Activated T-cell treated with anti-CD3 and anti-CD28 coated beads for 4 hours (primary cell): ENCODE data around the gene SPATA9.

Experiments
- DNase-seq: peaks from one replicate; pipeline ENCODE4 v3.0.0-alpha.2; 2020

SPATA9 gene, protein sequence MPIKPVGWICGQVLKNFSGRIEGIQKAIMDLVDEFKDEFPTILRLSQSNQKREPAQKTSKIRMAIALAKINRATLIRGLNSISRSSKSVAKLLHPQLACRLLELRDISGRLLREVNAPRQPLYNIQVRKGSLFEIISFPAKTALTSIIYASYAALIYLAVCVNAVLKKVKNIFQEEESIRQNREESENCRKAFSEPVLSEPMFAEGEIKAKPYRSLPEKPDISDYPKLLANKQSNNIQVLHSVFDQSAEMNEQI

DNA sequence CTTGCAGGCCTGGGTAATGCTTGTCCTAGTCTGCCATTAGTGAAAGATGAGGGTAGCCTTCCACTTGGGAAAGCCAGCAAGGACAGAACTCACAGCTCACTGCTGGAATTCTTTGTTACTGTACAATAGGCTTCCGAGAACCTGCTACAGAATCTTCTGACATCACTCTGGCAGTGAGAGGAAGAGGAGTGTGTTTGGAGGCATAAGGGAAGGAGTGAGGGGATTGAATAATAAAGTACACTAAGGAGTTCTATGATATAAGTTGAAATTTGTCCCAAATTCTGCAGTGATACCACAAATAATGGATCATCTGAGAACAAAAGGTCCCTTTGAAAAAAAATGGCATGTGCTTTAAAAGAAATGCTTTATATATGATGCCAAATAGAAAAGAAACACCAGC lies at the start of gene SPATA9:
Gene SPATA9 (minus strand): TSS at position 101 of the 400 bp plus-strand sequence. CDS start 137 bp downstream, outside the sequence.
- DNase-seq, result no peak

DNA sequence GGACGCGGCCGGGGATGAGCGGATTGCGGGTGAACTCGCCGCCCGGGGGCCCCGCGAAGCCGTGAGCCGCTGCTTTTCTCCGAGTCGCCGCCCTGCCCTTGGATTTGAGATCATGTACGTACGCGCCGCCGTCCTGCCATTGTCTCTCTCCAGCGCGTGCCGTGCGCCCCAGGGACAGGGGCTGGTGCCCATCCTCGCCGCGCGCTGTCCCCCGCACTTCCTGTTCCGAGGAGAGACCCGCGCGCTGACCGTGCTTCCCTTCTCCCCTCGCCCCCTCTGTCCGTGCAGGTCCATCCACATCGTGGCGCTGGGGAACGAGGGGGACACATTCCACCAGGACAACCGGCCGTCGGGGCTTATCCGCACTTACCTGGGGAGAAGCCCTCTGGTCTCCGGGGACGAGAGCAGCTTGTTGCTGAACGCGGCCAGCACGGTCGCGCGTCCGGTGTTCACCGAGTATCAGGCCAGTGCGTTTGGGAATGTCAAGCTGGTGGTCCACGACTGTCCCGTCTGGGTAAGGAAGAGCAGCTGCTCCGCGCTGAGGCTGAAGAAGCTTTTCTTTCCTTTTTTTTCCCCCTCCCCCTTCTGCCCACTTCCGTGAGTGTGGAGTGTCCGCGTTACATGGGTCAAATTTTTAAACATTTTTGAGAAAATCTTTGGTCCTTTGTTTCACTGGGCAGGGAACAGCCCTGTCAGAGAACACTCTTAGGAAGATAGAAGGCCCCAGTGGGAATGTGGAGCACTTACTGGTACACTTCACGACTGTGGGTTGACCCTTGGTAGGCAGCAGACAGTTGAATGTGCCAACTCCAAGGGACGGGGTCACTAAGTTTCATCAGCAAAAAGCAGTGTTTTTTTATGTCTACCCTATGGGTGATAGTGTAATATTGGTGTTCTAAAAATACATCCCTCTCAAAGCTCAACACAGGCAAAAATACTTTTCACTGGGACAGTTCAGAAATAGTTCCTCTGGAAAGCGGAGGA lies 49.1 kb upstream of the SPATA9 start:
- no peak for DNase-seq

DNA sequence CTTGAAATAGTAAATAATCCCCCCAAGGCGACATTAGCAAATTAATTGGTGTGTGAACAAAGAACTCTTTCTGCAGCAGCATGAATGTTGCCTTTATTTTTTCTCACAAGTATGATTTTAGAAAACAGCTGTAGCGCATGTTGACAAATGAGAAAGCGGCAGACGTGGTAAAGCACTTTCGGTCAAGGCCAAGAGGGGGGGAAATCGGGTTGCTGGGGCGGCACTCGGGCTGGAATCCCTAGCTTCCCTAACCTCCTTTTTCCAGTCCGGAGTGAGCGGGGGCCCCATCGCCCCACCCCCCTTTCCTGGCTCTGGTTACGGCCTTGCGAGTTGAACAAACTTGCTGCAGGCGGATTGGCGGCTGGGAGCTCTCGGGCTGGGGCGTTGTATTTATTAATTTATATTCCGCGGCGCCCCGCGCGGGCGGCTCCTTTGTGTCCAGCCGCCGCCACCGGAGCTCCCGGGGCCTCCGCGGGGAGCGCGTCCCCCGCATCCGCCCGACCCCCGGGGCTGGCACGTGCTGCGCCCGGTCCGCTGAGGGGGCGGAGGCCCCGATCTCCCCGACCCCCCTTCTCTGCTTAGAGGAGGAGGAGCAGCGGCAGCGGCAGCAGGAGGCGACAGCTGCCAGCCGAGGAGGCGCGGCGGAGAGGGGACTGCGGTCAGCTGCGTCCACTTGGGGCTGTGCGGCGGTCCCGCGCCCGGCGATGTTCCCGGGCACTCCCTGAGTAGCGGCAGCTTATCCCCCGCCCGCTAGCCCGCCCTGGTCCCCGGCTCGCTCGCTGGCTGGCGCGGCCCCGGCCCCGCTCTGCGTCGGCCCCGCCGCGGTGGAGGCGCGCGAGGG lies 48.2 kb upstream of the SPATA9 start, which contains the start of gene RHOBTB3:
Gene RHOBTB3 (plus strand): TSS at position 607 of the 841 bp plus-strand sequence. CDS start 347 bp downstream, outside the sequence.
- peak; percentile 34 for DNase-seq

DNA sequence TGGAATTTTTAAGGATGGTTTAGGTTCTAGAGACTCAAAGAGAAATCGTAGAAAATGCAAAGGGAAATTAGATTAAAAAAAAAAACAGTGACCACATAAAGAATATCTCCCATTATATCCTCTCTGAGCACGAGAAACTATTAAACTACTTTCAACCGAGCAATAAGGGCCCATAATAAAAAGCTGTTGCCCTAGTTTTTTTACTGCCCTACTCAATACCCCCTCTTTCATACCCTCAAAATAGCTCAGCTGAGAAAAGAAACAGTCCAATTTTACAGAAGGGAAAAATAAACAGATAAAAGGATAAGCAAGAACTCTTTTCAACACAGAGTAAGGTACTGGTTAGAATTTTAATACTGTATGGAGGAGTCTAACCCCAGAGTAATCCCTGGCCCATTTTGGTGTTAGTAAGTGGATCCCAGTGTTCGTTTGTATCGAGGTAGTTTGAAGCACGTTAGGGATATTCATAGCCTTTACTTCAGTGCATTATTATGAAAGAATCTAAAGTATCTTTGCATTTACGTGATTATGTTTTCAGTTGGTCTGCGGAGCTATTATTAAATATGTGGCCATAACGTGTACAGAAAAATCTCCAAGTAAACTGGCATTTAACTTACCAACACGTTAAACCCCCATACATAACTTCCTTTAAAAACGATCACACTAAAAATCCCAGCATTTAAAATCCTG lies 47.4 kb upstream of the SPATA9 start:
- DNase-seq, result no peak

DNA sequence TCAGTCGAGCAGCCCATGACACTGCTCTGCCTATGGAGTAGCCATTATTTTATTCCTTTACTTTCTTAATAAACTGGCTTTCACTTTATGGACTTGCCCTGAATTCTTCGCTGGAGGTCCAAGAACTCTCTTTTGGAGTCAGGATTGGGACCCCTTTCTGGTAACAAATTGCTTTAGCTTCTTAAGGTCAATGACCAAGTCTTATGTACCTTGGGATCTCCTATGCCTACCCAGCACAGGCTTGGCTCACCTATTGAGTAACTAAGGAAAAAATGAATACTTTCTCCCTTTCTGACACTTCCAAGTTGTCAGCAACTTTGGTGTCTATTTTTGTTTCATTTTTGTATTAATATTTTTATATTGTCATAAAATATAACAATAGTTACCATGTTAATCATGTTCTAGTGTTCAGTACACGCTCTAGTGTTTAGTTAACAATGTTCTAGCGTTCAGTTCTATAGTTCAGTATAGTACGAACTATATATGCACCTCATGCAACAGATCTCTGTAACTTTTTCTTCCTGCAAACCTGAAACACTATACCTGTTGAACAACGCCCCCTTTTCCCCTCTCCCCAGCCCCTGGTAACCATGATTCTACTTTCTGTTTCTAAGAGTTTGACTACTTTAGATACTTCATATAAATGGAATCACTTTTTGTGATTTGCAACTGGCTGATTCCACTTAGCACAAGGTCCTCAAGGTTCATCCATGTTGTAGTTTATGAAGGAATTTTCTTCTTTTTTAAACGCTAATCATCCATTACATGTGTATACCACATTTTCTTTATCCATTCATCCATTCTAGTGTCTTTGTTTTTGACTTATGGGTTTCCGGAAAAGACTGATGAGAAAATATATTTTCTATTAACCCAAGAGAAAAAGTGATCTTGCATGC lies 46.6 kb upstream of the SPATA9 start:
- no peak for DNase-seq

DNA sequence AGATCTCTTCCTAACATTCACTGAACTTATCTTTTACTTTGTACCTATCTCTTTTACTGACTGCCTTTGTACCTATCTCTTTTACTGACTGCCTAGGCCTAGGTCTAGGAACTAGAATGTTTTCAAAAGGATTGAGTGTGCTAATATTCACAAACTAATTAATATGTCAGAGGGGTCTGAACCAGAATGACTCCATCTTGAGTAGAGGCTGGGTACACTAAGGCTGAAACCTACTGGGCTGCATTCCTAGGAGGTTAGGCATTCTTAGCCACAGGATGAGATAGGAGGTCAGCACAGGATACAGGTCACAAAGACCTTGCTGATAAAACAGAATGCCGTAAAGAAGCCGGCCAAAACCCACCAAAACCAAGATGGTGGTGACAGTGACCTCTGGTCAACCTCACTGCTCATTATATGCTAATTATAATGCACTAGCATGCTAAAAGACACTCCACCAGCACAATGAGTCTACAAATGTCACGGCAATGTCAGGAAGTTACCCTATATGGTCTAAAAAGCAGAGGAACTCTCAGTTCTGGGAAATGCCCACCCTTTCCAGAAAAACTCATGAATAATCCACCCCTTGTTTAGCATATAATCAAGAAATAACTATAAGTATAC lies 45.8 kb upstream of the SPATA9 start:
- no peak for DNase-seq

DNA sequence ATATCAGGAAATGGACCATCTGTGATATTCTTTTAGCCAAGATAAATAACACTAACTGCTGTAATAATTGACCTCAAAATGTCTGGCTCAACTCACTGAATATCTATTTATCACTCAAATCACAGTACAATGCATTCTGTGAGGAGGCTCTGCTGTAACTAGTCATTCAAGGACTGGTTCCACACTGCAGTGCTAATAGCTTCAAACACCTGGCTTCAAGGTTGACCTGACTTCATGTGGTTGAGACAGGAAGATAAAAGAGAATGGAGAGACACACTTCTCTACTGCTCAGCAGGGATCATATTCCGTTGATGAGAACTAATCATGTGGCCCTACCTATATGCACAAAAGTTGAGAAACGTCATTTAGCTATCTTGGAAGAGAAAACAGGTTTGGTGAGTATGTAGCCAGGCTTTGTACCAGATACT lies 45.0 kb upstream of the SPATA9 start:
- DNase-seq, result no peak

DNA sequence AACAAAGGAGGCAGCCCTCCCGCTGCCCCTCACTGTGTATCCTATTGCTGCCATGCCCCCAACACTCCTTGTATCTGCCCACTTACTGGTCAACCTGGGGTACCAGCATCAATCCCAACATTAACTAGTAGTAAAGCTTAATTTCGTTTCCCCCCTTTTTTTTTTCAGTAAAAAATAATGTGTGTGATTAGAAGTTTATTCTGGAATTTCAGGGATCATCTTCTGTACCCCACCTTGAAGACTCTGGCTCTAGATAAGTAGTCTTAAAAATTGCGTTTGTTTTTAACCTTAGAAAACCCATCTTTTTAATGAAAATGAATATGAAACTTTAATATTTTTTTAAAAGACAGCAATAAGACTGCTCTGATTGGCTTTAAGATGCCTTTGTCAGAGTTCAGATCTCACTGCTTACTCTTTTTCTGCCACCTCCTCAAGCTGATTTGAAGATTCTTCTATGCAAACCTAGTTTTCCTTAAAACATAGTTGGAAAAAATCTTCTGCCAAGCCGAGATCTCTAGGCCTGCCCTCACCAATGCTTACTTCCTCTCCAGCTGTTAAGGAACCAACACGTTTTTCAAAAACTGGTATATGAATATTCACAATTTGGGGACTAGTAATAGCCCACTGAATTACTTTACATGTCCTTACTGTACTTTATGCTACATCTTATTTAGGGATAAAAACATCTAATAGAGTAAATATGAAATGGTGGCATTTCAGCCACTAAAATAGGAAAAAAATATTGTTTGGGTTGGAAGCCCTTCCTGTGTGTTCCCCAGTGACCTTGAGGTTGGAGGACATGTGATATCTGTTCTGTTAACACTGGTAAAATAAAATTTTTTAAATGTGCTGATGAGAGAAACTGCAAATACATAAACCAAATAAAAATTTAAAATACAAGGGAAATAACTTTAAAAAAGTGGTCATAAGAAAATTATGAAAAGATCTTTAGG lies 44.3 kb upstream of the SPATA9 start:
- DNase-seq, result no peak

DNA sequence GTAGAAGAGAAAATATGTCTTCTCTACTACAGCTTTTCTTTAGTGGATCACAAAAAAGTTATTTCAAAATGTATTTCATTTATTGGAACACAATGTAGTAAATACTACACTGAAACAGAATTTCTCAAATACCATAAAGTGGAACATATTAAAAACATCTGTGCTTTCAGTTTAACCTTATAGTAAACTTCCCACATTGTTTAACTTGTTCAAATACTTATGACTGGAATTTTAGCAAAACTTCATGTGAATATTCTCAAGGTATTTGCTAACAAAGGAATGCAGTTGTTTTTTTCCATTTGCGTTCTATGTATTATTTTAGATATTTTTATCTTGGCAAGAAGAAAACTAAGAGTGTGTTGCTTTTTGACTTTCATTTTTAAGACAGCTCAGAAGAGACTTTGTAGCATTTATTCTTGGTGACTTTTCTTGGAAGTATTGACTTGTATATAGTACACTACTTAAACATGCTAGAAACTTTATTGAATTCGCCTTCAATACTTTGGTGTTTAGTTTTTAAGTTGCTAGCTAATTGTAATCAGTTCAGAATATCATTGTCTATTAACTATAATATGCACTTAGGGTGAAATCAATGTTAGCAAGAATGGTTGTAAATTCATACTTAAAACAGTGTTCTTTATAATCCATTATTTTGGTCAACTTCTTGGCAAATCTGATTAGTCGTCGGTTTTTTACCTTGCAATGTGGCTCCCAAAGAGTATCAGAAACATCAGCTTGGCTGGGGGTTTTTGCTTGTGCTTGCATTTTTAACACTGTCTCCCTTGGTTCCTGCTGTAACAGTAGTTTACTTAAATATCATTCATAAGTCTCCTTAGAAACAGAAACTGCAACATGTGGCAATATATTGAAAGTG lies 43.4 kb upstream of the SPATA9 start:
- DNase-seq, result no peak

DNA sequence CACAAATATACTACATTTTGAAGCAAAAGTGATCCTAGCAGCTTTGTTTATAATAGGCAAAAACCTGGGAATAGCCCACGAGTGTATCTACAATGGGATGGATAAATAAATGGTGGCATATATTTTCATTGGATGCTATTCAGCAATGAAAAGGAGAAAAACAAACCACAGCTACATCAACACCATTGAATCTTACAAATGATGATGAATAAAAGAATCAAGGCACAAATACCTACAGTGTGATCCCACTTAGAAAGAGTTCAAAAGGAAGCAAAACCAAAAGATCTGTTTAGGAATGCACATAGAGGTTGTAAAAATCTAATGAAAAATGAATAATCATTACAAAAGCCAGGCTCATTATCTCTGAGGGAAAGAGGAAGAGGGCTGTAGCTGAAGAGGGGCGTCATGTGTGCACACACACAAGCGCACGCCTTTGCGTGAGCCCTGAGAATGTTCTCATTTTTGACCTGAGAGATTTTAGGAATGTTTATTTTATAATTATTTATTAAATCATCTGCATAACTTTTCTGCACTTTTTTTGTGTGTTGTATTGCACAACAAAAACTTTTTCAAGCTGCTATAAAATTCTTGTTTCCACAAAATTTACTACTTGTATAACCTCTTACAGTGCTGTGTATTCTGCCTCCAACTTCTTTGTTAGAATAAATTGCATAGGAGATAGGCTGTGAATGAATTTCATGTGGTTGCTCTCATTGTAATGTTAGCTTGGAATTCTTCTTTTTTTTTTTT lies 42.5 kb upstream of the SPATA9 start:
- no peak for DNase-seq

DNA sequence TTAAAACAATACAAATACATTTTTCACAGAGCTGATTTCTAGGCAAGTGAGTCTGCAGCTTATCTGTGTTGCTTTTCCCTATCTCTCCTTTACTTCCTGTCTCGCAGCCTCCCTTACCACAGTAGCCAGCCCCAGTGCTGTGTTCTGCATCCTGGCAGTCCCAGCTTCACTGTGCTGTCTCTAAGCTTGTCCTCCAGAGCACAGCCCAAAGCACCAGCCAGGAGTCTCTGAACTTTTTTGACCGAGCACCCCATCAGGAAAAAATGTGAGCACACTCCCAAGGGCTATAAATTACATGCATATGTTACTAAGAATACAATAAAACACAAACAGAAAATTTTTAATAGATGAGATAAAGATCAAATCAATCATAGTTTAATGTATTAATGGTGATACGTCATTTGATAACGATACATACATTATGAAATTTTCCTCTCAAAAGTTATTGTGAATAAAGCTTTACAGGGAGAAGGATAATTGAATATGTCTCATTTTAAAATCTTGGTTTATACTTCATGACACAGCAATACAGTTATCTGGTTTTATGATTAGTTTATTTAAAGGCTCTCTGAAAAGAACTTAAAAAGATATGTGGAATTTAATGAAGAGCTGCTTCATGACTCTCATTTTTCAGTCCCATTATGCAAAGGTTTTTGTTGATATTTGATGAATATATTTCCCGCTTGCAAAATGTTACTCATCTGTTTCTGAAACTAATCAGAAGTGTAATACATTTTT lies 41.0 kb upstream of the SPATA9 start:
- no peak for DNase-seq

DNA sequence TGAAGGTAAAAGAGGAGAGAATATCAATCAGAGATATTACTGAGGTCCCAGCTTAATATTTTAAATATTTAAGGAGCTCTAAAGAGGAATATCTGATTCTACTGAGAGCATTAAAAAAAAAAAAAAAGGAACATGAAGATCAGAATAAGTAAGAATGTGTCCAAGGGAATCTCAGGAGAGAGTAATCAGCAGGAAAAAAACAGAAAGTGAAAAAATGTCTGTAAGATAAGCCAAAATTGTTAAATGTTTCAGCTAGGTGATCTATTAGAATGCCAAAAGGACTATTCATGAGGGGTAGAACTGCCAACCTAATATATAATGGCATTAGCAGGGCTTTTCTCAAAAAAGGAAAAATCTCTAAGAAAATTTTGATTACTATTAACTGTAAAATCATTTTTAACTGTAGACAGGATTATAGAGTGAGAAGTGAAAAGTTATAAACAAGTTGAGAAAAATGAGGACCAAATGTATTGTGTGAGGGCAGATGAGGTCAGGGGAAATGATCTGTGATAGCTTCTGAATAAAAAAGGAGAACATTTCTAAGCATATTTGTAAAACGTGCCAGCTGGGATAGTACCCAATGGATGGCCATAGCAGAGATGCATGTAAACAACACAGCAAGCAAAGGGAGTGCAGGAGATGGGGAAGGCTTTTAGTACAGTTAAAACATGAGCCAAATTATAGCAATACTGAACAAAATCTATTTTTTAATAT lies 38.9 kb upstream of the SPATA9 start:
- no peak for DNase-seq

DNA sequence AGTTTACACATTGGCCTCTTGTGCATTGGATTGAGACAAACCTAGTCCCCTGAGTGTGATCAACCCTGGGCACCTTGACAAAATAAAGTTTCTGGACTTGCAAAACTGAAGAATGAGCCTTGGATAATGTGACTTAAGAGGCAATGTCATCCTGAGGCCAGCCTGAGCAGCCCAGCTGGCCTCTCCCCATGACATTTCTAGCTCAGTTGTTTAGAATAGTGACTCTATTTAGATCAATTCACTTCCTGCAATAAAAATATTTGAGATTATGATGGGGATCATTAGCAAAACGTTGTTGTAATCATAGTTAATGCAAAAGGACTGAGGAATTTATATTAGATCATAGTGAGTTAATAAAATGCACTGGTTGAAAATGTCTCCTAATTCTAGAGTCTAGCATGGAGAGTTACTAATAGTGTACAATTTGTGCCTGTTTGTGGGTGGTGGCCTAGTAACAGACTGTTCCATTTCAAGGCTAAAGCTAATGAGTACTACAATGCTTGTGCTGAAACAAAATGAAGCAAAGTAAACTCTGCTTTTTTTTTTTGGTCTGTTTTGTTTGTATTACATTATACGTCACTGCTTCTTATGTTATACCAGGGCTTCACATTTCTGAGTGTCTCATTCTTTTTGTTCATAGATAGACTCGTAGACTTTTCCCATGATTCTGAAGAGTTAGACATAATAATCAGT lies 37.4 kb upstream of the SPATA9 start:
- no peak for DNase-seq

DNA sequence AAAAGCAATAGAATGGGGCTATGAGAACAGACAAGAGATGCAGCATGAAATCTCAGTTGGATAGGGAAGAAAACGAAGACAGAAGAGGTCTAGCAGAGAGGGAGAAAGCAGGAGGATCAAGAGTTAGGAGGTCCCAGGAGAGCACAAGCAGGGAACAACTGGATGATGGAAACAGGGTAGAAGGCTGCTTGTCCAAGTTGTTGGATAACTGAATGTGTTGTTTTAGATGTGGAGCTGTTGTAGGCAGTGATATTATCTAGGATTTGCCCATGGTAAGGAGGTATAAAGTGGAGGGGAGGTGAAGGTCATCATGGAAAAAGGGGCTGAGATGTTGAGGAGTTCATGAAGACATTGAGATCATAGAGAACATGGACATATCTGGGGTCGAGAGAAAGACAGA lies 35.9 kb upstream of the SPATA9 start:
- DNase-seq, result no peak

DNA sequence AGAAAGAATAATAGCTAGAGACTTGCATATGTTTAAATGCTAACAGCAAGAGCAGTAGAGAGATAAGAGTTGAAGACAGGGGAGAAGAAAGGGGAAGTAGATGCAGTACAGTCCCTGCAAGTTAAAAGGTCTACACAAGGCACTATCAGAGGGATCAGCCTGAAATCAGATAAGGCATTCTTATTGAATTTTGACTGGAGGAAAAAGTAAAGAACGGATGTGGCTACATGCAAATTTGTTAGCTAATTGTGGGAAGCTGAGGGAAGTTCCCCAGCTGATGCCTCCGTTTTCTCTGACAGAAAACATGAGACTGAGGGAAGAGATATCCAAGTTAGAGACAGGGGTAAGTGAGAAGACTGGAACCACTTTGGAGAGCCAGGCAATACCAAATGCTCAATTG lies 35.4 kb upstream of the SPATA9 start:
- no peak for DNase-seq

DNA sequence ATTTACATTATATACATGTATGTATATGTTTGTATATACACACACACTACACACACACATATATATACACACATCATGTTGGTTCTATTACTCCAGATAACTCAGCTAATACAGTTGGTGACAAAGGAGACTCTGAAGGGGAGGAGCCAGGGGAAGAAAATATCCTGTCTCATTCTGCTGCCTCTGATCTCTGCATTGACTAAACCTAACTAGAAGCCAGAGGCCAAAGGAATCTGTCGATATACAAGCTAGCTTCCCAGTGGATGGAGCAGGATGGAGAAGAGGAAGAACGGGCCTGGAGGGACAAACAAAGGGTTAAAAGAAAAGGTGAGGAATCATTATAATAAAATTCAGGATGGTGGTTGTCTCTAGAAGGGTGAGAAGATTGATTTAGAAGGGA lies 34.6 kb upstream of the SPATA9 start:
- no peak for DNase-seq
